Measurements from ENCODE around the gene MAP6. TPM values are rescaled to one million over a fixed set of nuclear protein-coding genes. Genes with fewer than 3 reads are reported as not detected.

Gene MAP6
- total and polyA plus RNA-seq, 12 donors: 11.4 to 56.0 (median 22.6) TPM

GRCh38 chr11:75715688-75716087, 46.9 kb upstream of the MAP6 start:
- WGBS, 4 donors: 70 to 86% (median 80%) methylated on average over 2 of the region's 2 CpGs
- no peak overlapping the region for H3K27ac ChIP-seq
- H3K36me3 ChIP-seq (replicated peaks in 1 of 2): no peaks in the 10 kb centered on the region
- H3K9me3 ChIP-seq (replicated peaks in 1 of 3): no peaks in the 10 kb centered on the region
- H3K4me1 ChIP-seq (replicated peaks in 1 of 2): no peaks in the 10 kb centered on the region
- no peak overlapping the region for H3K4me3 ChIP-seq
- TF ChIP-seq POLR2A (IDR thresholded peaks at IDR 0.05) (no peak), CTCF (IDR thresholded peaks at IDR 0.05) (no peak)
- no peak for DNase-seq
- intact Hi-C loops (cut with DNase I): no loop called here
- H3K27me3 ChIP-seq: no peaks in the 10 kb centered on the region

- no peaks in the 10 kb centered on the region for H3K36me3 ChIP-seq (replicated peaks in 1 of 2)
- TF ChIP-seq CTCF (IDR thresholded peaks at IDR 0.05): no peak
- TF ChIP-seq POLR2A (IDR thresholded peaks at IDR 0.05): no peak
- H3K9me3 ChIP-seq (replicated peaks in 1 of 3): no peaks in the 10 kb centered on the region
- intact Hi-C loops (cut with DNase I): no loop called here
- no peaks in the 10 kb centered on the region for H3K4me1 ChIP-seq (replicated peaks in 1 of 2)
- WGBS, 4 donors: 64 to 81% (median 78%) methylated on average over 9 of the region's 9 CpGs
- DNase-seq: peak in 1 of 7 donors; percentile 18
- H3K27me3 ChIP-seq: no peaks in the 10 kb centered on the region
- H3K4me3 ChIP-seq: no peak overlapping the region
- H3K27ac ChIP-seq: no peak overlapping the region
These were observed 45.4 kb upstream of the MAP6 start for GRCh38 chr11:75714211-75714610.

- H3K4me3 ChIP-seq: no peak overlapping the region
- no peaks in the 10 kb centered on the region for H3K9me3 ChIP-seq (replicated peaks in 1 of 3)
- peaks cover 3 to 5% of the 10 kb centered on the region in 2 donors for H3K4me1 ChIP-seq (replicated peaks in 1 of 2)
- no peaks in the 10 kb centered on the region for H3K36me3 ChIP-seq (replicated peaks in 1 of 2)
- intact Hi-C loops (cut with DNase I): no loop called here
- peak; percentile 61 to 82 (median 74) for DNase-seq
- H3K27ac ChIP-seq: no peak overlapping the region
- WGBS, 4 donors: 3 to 5% (median 5%) methylated on average over 7 to 17 of the region's 17 CpGs
- TF ChIP-seq POLR2A (IDR thresholded peaks at IDR 0.05) (no peak), CTCF (IDR thresholded peaks at IDR 0.05) (peak; percentile 77 to 98 (median 91))
- no peaks in the 10 kb centered on the region for H3K27me3 ChIP-seq
These were observed 37.5 kb upstream of the MAP6 start for GRCh38 chr11:75706260-75706729.

- DNase-seq: no peak
- Histone ChIP-seq H3K4me3 (no peak overlapping the region), H3K36me3 (replicated peaks in 1 of 2) (no peaks in the 10 kb centered on the region), H3K9me3 (replicated peaks in 1 of 3) (no peaks in the 10 kb centered on the region), H3K27ac (no peak overlapping the region), H3K4me1 (replicated peaks in 1 of 2) (peaks cover 3 to 5% of the 10 kb centered on the region in 2 donors), H3K27me3 (no peaks in the 10 kb centered on the region)
- intact Hi-C loops (cut with DNase I): no loop called here
- TF ChIP-seq POLR2A (IDR thresholded peaks at IDR 0.05) (no peak), CTCF (IDR thresholded peaks at IDR 0.05) (no peak)
- 85 to 94% (median 88%) methylated on average over 3 of the region's 3 CpGs for WGBS, 4 donors
These were observed 36.7 kb upstream of the MAP6 start for GRCh38 chr11:75705541-75705940.

All from adrenal gland (tissue), 12 donors.